ENCODE results near the gene ATP4A.

DNA sequence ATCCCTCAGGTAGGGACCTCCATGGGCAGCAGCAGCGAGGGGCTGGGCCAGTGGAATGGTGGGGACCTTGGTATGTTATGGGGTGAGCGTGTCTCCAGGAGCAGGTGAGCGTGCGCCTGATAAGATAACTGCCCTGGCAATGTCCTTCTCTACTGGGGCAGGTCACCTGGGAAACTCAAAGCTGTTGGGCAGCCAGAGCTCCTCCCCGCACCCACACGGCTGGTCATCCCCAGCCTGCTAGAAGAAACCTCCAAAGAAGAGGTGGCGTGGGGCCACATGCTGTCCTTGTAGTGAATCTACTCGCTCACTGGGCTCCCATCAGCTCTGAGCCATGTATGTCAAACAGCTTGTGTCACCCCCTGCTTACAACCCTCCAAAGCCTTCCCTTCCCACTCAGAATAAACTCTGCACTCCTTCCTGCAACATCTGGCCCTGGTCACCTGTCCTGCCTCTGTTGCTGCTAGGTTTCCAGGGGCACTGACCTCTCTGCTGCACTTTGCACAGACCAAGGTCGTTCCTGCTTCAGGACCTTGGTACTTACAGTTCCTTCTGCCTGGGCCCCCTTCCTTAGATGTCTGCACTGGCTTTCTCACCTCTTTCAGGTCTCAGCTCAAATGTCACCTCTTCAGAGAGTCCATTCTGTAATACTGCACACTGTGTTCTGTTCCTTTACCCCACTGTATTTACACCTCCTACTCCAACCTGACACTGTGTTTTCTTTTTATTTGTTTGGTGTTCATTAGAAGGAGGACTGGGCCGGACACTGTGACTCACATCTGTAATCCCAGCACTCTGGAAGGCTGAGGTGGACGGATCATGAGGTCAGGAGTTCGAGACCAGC lies 1.8 kb upstream of the ATP4A start:
- TF ChIP-seq, protein P1, sequence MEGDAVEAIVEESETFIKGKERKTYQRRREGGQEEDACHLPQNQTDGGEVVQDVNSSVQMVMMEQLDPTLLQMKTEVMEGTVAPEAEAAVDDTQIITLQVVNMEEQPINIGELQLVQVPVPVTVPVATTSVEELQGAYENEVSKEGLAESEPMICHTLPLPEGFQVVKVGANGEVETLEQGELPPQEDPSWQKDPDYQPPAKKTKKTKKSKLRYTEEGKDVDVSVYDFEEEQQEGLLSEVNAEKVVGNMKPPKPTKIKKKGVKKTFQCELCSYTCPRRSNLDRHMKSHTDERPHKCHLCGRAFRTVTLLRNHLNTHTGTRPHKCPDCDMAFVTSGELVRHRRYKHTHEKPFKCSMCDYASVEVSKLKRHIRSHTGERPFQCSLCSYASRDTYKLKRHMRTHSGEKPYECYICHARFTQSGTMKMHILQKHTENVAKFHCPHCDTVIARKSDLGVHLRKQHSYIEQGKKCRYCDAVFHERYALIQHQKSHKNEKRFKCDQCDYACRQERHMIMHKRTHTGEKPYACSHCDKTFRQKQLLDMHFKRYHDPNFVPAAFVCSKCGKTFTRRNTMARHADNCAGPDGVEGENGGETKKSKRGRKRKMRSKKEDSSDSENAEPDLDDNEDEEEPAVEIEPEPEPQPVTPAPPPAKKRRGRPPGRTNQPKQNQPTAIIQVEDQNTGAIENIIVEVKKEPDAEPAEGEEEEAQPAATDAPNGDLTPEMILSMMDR (IDR thresholded peaks at IDR 0.05): no peak
- no peak for TF ChIP-seq POLR2A (IDR thresholded peaks at IDR 0.05)
